ENCODE results near the gene ARMC2. TPM values are rescaled to one million over a fixed set of nuclear protein-coding genes. Genes with fewer than 3 reads are reported as not detected.
"Not testable (repeated sequence)": the region's sequence is repeated elsewhere in the genome, so short reads cannot be mapped to it uniquely, and the experiment has no call there.

ARMC2 gene
- total RNA-seq, 2 donors from 2014 or later: 7.4 to 12.5 TPM

GRCh38 chr6:108896111-108896661, 48.0 kb downstream of the ARMC2 start:
- intact Hi-C loops (cut with DNase I): no loop called here

GRCh38 chr6:108897371-108897770, 49.1 kb downstream of the ARMC2 start:
- intact Hi-C loops (cut with DNase I): no loop called here
- no peak for DNase-seq (ENCODE audit: low spot score)

More at GRCh38 chr6:108896111-108896661, 48.0 kb downstream of the ARMC2 start:
- no peak for DNase-seq (ENCODE audit: low spot score)

- DNase-seq (ENCODE audit: low spot score): no peak
- intact Hi-C loops (cut with DNase I): loop anchor here in 1 of 2 donors (2.0 kb wide), 1 partner anchor 176 kb away; no protein-coding TSS in a partner anchor
Observed at GRCh38 chr6:108902382-108902792, 54.2 kb downstream of the ARMC2 start.

- intact Hi-C loops (cut with DNase I): loop anchor here in 1 of 2 donors (2.0 kb wide), 1 partner anchor 175 kb away; no protein-coding TSS in a partner anchor
- DNase-seq (ENCODE audit: low spot score): no peak
Observed at GRCh38 chr6:108903796-108904195, 55.6 kb downstream of the ARMC2 start.

- no peak for DNase-seq (ENCODE audit: low spot score)
- intact Hi-C loops (cut with DNase I): no loop called here
Observed at GRCh38 chr6:108904741-108905140, 56.5 kb downstream of the ARMC2 start.

- intact Hi-C loops (cut with DNase I): no loop called here
- no peak for DNase-seq (ENCODE audit: low spot score)
Observed at GRCh38 chr6:108914235-108915022, 66.2 kb downstream of the ARMC2 start.

GRCh38 chr6:108915258-108915657, 67.0 kb downstream of the ARMC2 start:
- DNase-seq (ENCODE audit: low spot score): no peak
- intact Hi-C loops (cut with DNase I): no loop called here

GRCh38 chr6:108916026-108916686, 67.9 kb downstream of the ARMC2 start:
- intact Hi-C loops (cut with DNase I): no loop called here
- DNase-seq (ENCODE audit: low spot score): no peak

- intact Hi-C loops (cut with DNase I): no loop called here
- DNase-seq (ENCODE audit: low spot score): no peak
Observed at GRCh38 chr6:108920751-108921150, 72.5 kb downstream of the ARMC2 start.

GRCh38 chr6:108921547-108922361, 73.5 kb downstream of the ARMC2 start:
- no peak for DNase-seq (ENCODE audit: low spot score)
- intact Hi-C loops (cut with DNase I): no loop called here

- intact Hi-C loops (cut with DNase I): no loop called here
- DNase-seq (ENCODE audit: low spot score): no peak
Observed at GRCh38 chr6:108922499-108922898, 74.3 kb downstream of the ARMC2 start.

- intact Hi-C loops (cut with DNase I): no loop called here
- no peak for DNase-seq (ENCODE audit: low spot score)
Observed at GRCh38 chr6:108927927-108928326, 79.7 kb downstream of the ARMC2 start.

- no peak for DNase-seq (ENCODE audit: low spot score)
- intact Hi-C loops (cut with DNase I): no loop called here
Observed at GRCh38 chr6:108928650-108929049, 80.4 kb downstream of the ARMC2 start.

GRCh38 chr6:108931090-108931489, 82.9 kb downstream of the ARMC2 start:
- DNase-seq (ENCODE audit: low spot score); intact Hi-C loops (cut with DNase I): not testable (repeated sequence)

GRCh38 chr6:108937170-108937569, 88.9 kb downstream of the ARMC2 start:
- DNase-seq (ENCODE audit: low spot score): no peak

GRCh38 chr6:108940741-108941140, 92.5 kb downstream of the ARMC2 start:
- DNase-seq (ENCODE audit: low spot score): no peak
- intact Hi-C loops (cut with DNase I): no loop called here

More at GRCh38 chr6:108937170-108937569, 88.9 kb downstream of the ARMC2 start:
- intact Hi-C loops (cut with DNase I): no loop called here

GRCh38 chr6:108941281-108941680, 93.1 kb downstream of the ARMC2 start:
- no peak for DNase-seq (ENCODE audit: low spot score)
- intact Hi-C loops (cut with DNase I): no loop called here

- DNase-seq (ENCODE audit: low spot score): no peak
- intact Hi-C loops (cut with DNase I): no loop called here
Observed at GRCh38 chr6:108941859-108942258, 93.6 kb downstream of the ARMC2 start.
